ENCODE data around the gene SLC5A5.
"Not testable (repeated sequence)": the region's sequence is repeated elsewhere in the genome, so short reads cannot be mapped to it uniquely, and the experiment has no call there.

SLC5A5 gene

GRCh38 chr19:17919122-17919521 lies 47.4 kb downstream of the SLC5A5 start:
- not testable (repeated sequence) for DNase-seq (ENCODE audit: low spot score)

GRCh38 chr19:17920527-17920926 lies 48.8 kb downstream of the SLC5A5 start:
- DNase-seq (ENCODE audit: low spot score), result no peak

GRCh38 chr19:17922138-17922537 lies 50.4 kb downstream of the SLC5A5 start:
- no peak for DNase-seq (ENCODE audit: low spot score)

GRCh38 chr19:17926044-17926443 lies 54.3 kb downstream of the SLC5A5 start:
- DNase-seq (ENCODE audit: low spot score), result no peak

- no peak for DNase-seq (ENCODE audit: low spot score)
Observed at GRCh38 chr19:17929056-17929455, 57.3 kb downstream of the SLC5A5 start.

- no peak for DNase-seq (ENCODE audit: low spot score)
Observed at GRCh38 chr19:17931532-17932191, 59.9 kb downstream of the SLC5A5 start.

GRCh38 chr19:17932485-17933338 lies 61.0 kb downstream of the SLC5A5 start, which contains the start of gene CCDC124:
Gene CCDC124 (plus strand): TSS chr19:17933015. CDS start chr19:17936421, 3,406 bp downstream.
- DNase-seq (ENCODE audit: low spot score), result peak; percentile 93

GRCh38 chr19:17933414-17934129 lies 61.8 kb downstream of the SLC5A5 start:
- no peak for DNase-seq (ENCODE audit: low spot score)

- no peak for DNase-seq (ENCODE audit: low spot score)
Observed at GRCh38 chr19:17936379-17936778, 64.6 kb downstream of the SLC5A5 start.

- no peak for DNase-seq (ENCODE audit: low spot score)
Observed at GRCh38 chr19:17937371-17937900, 65.7 kb downstream of the SLC5A5 start.

- DNase-seq (ENCODE audit: low spot score), result peak; percentile 87
Observed at GRCh38 chr19:17938092-17938845, 66.5 kb downstream of the SLC5A5 start.

- DNase-seq (ENCODE audit: low spot score), result no peak
Observed at GRCh38 chr19:17942181-17942580, 70.4 kb downstream of the SLC5A5 start.

- DNase-seq (ENCODE audit: low spot score), result no peak
Observed at GRCh38 chr19:17942582-17943273, 71.0 kb downstream of the SLC5A5 start.

- no peak for DNase-seq (ENCODE audit: low spot score)
Observed at GRCh38 chr19:17943274-17944221, 71.8 kb downstream of the SLC5A5 start.

- DNase-seq (ENCODE audit: low spot score), result no peak
Observed at GRCh38 chr19:17944301-17944700, 72.6 kb downstream of the SLC5A5 start.

Measured in left forelimb (tissue), 1 donor.